Upper lobe of left lung (tissue), 4 donors: ENCODE results near the gene YPEL2.

Experiments
- CTCF ChIP-seq, 6 experiments: fragments of 450-650 bp in 4 of 6; fragments of 200-600 bp in 2 of 6; sonication (generic) in 2 of 6; IDR thresholded peaks; one replicate each; pipeline ENCODE4 v1.5.1; 2016 to 2019; ENCODE audit warnings: antibody characterized with exemption in 6 of 6
- POLR2AphosphoS5 ChIP-seq, 2 donors: sonication (generic); formaldehyde crosslinking; IDR thresholded peaks; one replicate each; pipeline ENCODE4 v1.5.1; 2017; ENCODE audit warnings: antibody characterized with exemption in 2 of 2

- TF ChIP-seq CTCF (IDR thresholded peaks at IDR 0.05) (no peak), POLR2AphosphoS5 (IDR thresholded peaks at IDR 0.05) (no peak)
Measured at GRCh38 chr17:59443106-59443505, 111.7 kb downstream of the YPEL2 start.
